IMR-90 (cell line): ENCODE measurements around the gene MRAP2. TPM values are rescaled to one million over a fixed set of nuclear protein-coding genes. Genes with fewer than 3 reads are reported as not detected.
"Not testable (repeated sequence)": the region's sequence is repeated elsewhere in the genome, so short reads cannot be mapped to it uniquely, and the experiment has no call there.

ENCODE experiments used
- ATAC-seq: fragments of 200-7000 bp; cut with Tn5 transposase; 2 replicates; pipeline ENCODE4 v1.9.1; 2020; ENCODE audit warnings: low read depth, mild to moderate bottlenecking, moderate library complexity
- BruUV-seq: library from RNA; stranded (reverse); fragments of 400-500 nt; replicated peaks from 2 replicates; lab custom pipeline; 2021; lab: Mats Ljungman, UMichigan
- CTCF ChIA-PET: fragments of 300-600 bp; formaldehyde crosslinking; extraction: SDS; loops from one replicate; lab custom pipeline; 2021; ENCODE audit warnings: antibody characterized with exemption; lab: Yijun Ruan, JAX
- POLR2A ChIA-PET: fragments of 300-600 bp; sonication (Branson Sonifier 250); formaldehyde crosslinking; loops from one replicate; lab custom pipeline; 2022; ENCODE audit warnings: antibody characterized with exemption; ENCODE audit not compliant: unreplicated experiment; lab: Charles Lee
- DNase-seq: peaks from one replicate; pipeline ENCODE4 v3.0.0; 2013
- H2AFZ ChIP-seq: replicated peaks from 2 replicates; pipeline ENCODE3; 2013; ENCODE audit warnings: low read length, mild to moderate bottlenecking; ENCODE audit not compliant: poor library complexity
- H2AK5ac ChIP-seq: 2 replicates; pipeline ENCODE4 v1.6.1; 2013; ENCODE audit warnings: low read depth, low read length, inconsistent platforms
- H2AK9ac ChIP-seq: replicated peaks from 2 replicates; pipeline ENCODE3; 2013; ENCODE audit warnings: mild to moderate bottlenecking, low read depth, low read length, moderate library complexity; ENCODE audit not compliant: poor library complexity
- H2BK120ac ChIP-seq: 2 replicates; pipeline ENCODE4 v1.6.1; 2013; ENCODE audit warnings: low read depth, low read length, inconsistent platforms
- H2BK15ac ChIP-seq: 3 replicates; pipeline ENCODE4 v1.6.1; 2013; ENCODE audit warnings: low read depth, low read length, inconsistent platforms
- H2BK20ac ChIP-seq: 2 replicates; pipeline ENCODE4 v1.6.1; 2013; ENCODE audit warnings: low read depth, mild to moderate bottlenecking, inconsistent platforms, low read length, moderate library complexity
- H2BK5ac ChIP-seq: 2 replicates; pipeline ENCODE4 v1.6.1; 2013; ENCODE audit warnings: mild to moderate bottlenecking, low read depth, low read length, inconsistent platforms; ENCODE audit not compliant: poor library complexity, severe bottlenecking
- H3K14ac ChIP-seq: replicated peaks from 2 replicates; pipeline ENCODE4 v1.6.1; 2013; ENCODE audit warnings: low read depth, low read length, inconsistent platforms
- H3K18ac ChIP-seq: 2 replicates; pipeline ENCODE4 v1.6.1; 2013; ENCODE audit warnings: low read depth, low read length, control low read depth
- H3K23ac ChIP-seq: 2 replicates; pipeline ENCODE4 v1.6.1; 2013; ENCODE audit warnings: low read depth, low read length, inconsistent platforms
- H3K27ac ChIP-seq: 2 replicates; pipeline ENCODE4 v1.5.1; 2013; ENCODE audit warnings: mild to moderate bottlenecking, control low read depth, low read length; ENCODE audit not compliant: insufficient read depth
- H3K27me3 ChIP-seq: 2 replicates; pipeline ENCODE4 v1.6.1; 2013; ENCODE audit warnings: low read length; ENCODE audit not compliant: control insufficient read depth, insufficient read depth
- H3K36me3 ChIP-seq: 2 replicates; pipeline ENCODE4 v1.6.1; 2013; ENCODE audit warnings: low read length, mixed read lengths; ENCODE audit not compliant: control insufficient read depth, insufficient read depth
- H3K4ac ChIP-seq: 2 replicates; pipeline ENCODE4 v1.6.1; 2013; ENCODE audit warnings: low read depth, low read length, inconsistent platforms
- H3K4me1 ChIP-seq: 2 replicates; pipeline ENCODE4 v1.6.1; 2013; ENCODE audit warnings: low read length, mixed read lengths; ENCODE audit not compliant: control insufficient read depth, insufficient read depth
- H3K4me2 ChIP-seq: 2 replicates; pipeline ENCODE4 v1.6.1; 2013; ENCODE audit warnings: low read depth, mild to moderate bottlenecking, control low read depth, low read length, moderate library complexity
- H3K4me3 ChIP-seq: 2 replicates; pipeline ENCODE4 v1.5.1; 2013; ENCODE audit warnings: low read depth, mild to moderate bottlenecking, control low read depth, low read length, moderate library complexity; ENCODE audit not compliant: insufficient read depth
- H3K56ac ChIP-seq: 2 replicates; pipeline ENCODE4 v1.6.1; 2013; ENCODE audit warnings: low read length, inconsistent platforms; ENCODE audit not compliant: insufficient read depth; ENCODE audit errors: extremely low read depth
- H3K79me1 ChIP-seq, 2 experiments: 2 replicates each; pipeline ENCODE4 v1.6.1; 2013; ENCODE audit warnings: low read length in 2 of 2, inconsistent platforms in 1 of 2, low read depth in 1 of 2
- H3K9ac ChIP-seq: 2 replicates; pipeline ENCODE4 v1.6.1; 2013; ENCODE audit warnings: low read depth, low read length, control low read depth
- H3K9me1 ChIP-seq: 2 replicates; pipeline ENCODE4 v1.6.1; 2013; ENCODE audit warnings: low read length, inconsistent platforms; ENCODE audit not compliant: insufficient read depth
- H3K9me3 ChIP-seq: 2 replicates; pipeline ENCODE4 v1.6.1; 2013; ENCODE audit warnings: low read length; ENCODE audit not compliant: control insufficient read depth, insufficient read depth
- H4K20me1 ChIP-seq: 2 replicates; pipeline ENCODE4 v1.6.1; 2013; ENCODE audit warnings: low read length, inconsistent platforms; ENCODE audit not compliant: insufficient read depth
- H4K5ac ChIP-seq: 2 replicates; pipeline ENCODE4 v1.6.1; 2013; ENCODE audit warnings: mild to moderate bottlenecking, low read depth, low read length, control low read depth
- H4K8ac ChIP-seq, 2 experiments: 2 replicates each; pipeline ENCODE4 v1.6.1; 2013; ENCODE audit warnings: low read depth in 2 of 2, low read length in 2 of 2, control low read depth in 1 of 2, inconsistent platforms in 1 of 2
- H4K91ac ChIP-seq: 2 replicates; pipeline ENCODE4 v1.6.1; 2013; ENCODE audit warnings: low read depth, low read length, inconsistent platforms; ENCODE audit not compliant: insufficient read depth
- CHD1 ChIP-seq: IDR thresholded peaks from 2 replicates; pipeline ENCODE4 v1.6.1; 2012; ENCODE audit warnings: low read depth, low read length, improper control_type of control experiment
- ELK1 ChIP-seq: fragments of 150-350 bp; IDR thresholded peaks from 2 replicates; pipeline ENCODE4 v1.6.1; 2016; ENCODE audit warnings: low read depth, mild to moderate bottlenecking, low read length, moderate library complexity, borderline replicate concordance
- MAZ ChIP-seq: IDR thresholded peaks from 2 replicates; pipeline ENCODE4 v1.6.1; 2012; ENCODE audit warnings: low read depth, mild to moderate bottlenecking, low read length, improper control_type of control experiment, moderate library complexity, borderline replicate concordance
- NFE2L2 ChIP-seq: fragments of 150-350 bp; IDR thresholded peaks from 2 replicates; pipeline ENCODE4 v1.6.1; 2016; ENCODE audit warnings: low read depth, mild to moderate bottlenecking, low read length
- POLR2A ChIP-seq: IDR thresholded peaks from 2 replicates; pipeline ENCODE4 v1.6.1; 2012; ENCODE audit warnings: mild to moderate bottlenecking, low read depth, low read length
- RCOR1 ChIP-seq: IDR thresholded peaks from 2 replicates; pipeline ENCODE4 v1.6.1; 2012; ENCODE audit warnings: mild to moderate bottlenecking, low read length, improper control_type of control experiment; ENCODE audit not compliant: insufficient replicate concordance
- RFX5 ChIP-seq: IDR thresholded peaks from 2 replicates; pipeline ENCODE4 v1.8.0; 2012; ENCODE audit warnings: low read depth, mild to moderate bottlenecking, low read length, moderate library complexity
- WGBS, 2 experiments: methylation state at CpG; one replicate each; pipeline versions ENCODE4 v1.1.5 to v1.1.7; 2013; ENCODE audit warnings: missing lambda C conversion rate in 2 of 2; ENCODE audit not compliant: insufficient read length in 1 of 2; ENCODE audit errors: extremely low coverage in 2 of 2; 5-methylcytosine and 5-hydroxymethylcytosine counted together
- dilution Hi-C: fragments of 300-500 bp; cut with HindIII; formaldehyde crosslinking; loops from one replicate; pipeline ENCODE4 v1.14.3; 2018; ENCODE audit warnings: low sequenced_read_pairs; ENCODE audit not compliant: unreplicated experiment
- in situ Hi-C: fragments of 300-500 bp; cut with MboI; formaldehyde crosslinking; loops from 3 replicates; pipeline ENCODE4 v1.14.3; 2019; ENCODE audit warnings: low sequenced_read_pairs, inconsistent platforms, mixed read lengths
- intact Hi-C: fragments of 100-400 bp; cut with micrococcal nuclease; formaldehyde crosslinking; loops from 2 replicates; pipeline ENCODE4 v1.10.0; 2022
- polyA plus RNA-seq, 3 experiments: library from polyadenylated mRNA; depleted of rRNA; stranded (reverse); fragments of >200 nt; gene quantifications; 2 replicates each; pipeline ENCODE4 v1.2.3, GENCODE V29; 2012; ENCODE audit warnings: low replicate concordance in 1 of 3
- total RNA-seq: library from RNA; depleted of rRNA; stranded (reverse); fragments of >200 nt; gene quantifications from 2 replicates; pipeline ENCODE4 v1.2.3, GENCODE V29; 2012

Gene MRAP2
- total and polyA plus RNA-seq, 2 of the 4 experiments (the other 2 are of a cell fraction), result 0.03 TPM; not detected in 1

GRCh38 chr6:84066536-84066935, 33.0 kb downstream of the MRAP2 start:
- Histone ChIP-seq H4K5ac (no peak overlapping the region), H3K9ac (no peak overlapping the region), H4K91ac (no peak overlapping the region), H2BK15ac (no peak overlapping the region), H3K4me3 (no peak overlapping the region), H3K14ac (no peak overlapping the region), H2AFZ (no peak overlapping the region), H2AK5ac (no peak overlapping the region), H3K27ac (no peak overlapping the region), H4K8ac (no peak overlapping the region), H2BK20ac (no peak overlapping the region), H2BK5ac (no peak overlapping the region), H3K56ac (no peak overlapping the region), H2AK9ac (no peak overlapping the region), H3K27me3 (no peaks in the 10 kb centered on the region), H3K23ac (no peak overlapping the region), H3K36me3 (no peaks in the 10 kb centered on the region), H4K20me1 (no peaks in the 10 kb centered on the region), H3K18ac (no peak overlapping the region), H2BK120ac (no peak overlapping the region), H3K4me2 (no peak overlapping the region), H3K79me1 (no peaks in the 10 kb centered on the region), H3K4ac (no peak overlapping the region), H3K4me1 (no peaks in the 10 kb centered on the region), H3K9me1 (no peaks in the 10 kb centered on the region), H3K9me3 (no peaks in the 10 kb centered on the region)
- no peak for DNase-seq
- dilution Hi-C loops (no loop called here), intact Hi-C loops (no loop called here), in situ Hi-C loops (no loop called here)
- ChIA-PET POLR2A (no interaction called here), CTCF (no interaction called here)
- BruUV-seq, result no TSS peak
- TF ChIP-seq MAZ (no peak), CHD1 (no peak), RFX5 (no peak), POLR2A (no peak), RCOR1 (no peak), NFE2L2 (no peak), ELK1 (no peak)
- no CpG with 5 or more reads among the region's 3 CpGs for WGBS, 2 experiments
- ATAC-seq, result no peak

GRCh38 chr6:84068873-84069272, 35.3 kb downstream of the MRAP2 start:
- H3K56ac ChIP-seq, H2BK15ac ChIP-seq, CTCF ChIA-PET, H3K4me2 ChIP-seq, H3K4ac ChIP-seq, H3K27ac ChIP-seq, H2AK9ac ChIP-seq, ATAC-seq, BruUV-seq, H2BK5ac ChIP-seq, dilution Hi-C loops, H3K9me3 ChIP-seq, H3K9me1 ChIP-seq, H4K20me1 ChIP-seq, H2BK20ac ChIP-seq, H3K79me1 ChIP-seq, intact Hi-C loops, H3K18ac ChIP-seq, H4K5ac ChIP-seq, DNase-seq, H2BK120ac ChIP-seq, H3K4me1 ChIP-seq, H3K9ac ChIP-seq, POLR2A ChIA-PET, H3K27me3 ChIP-seq, H3K4me3 ChIP-seq, H3K23ac ChIP-seq, H4K8ac ChIP-seq, H4K91ac ChIP-seq, H3K36me3 ChIP-seq, H3K14ac ChIP-seq, H2AFZ ChIP-seq, in situ Hi-C loops, H2AK5ac ChIP-seq: not testable (repeated sequence)
- WGBS, 2 experiments, result no CpG with 5 or more reads among the region's 5 CpGs
